ENCODE measurements around the gene FBXW12. TPM values are rescaled to one million over a fixed set of nuclear protein-coding genes. Genes with fewer than 3 reads are reported as not detected.

FBXW12 gene
- total and polyA plus RNA-seq, 4 donors: not detected

- Histone ChIP-seq H3K27me3 (ENCODE audit: control insufficient read depth in 4 of 4, insufficient read depth in 4 of 4, low read length in 3 of 4) (no peaks in the 10 kb centered on the region), H3K27ac (ENCODE audit: low read depth in 1 of 2, low read length in 2 of 2) (no peak overlapping the region), H3K9ac (ENCODE audit: low read depth in 1 of 2, low read length in 2 of 2) (no peak overlapping the region), H3K9me3 (ENCODE audit: control insufficient read depth in 4 of 4, low read length in 3 of 4) (peaks cover 0 to 5% (median 0%) of the 10 kb centered on the region in 4 donors), H3K4me1 (ENCODE audit: control insufficient read depth in 4 of 4, insufficient read depth in 4 of 4, low read length in 3 of 4) (no peaks in the 10 kb centered on the region), H3K4me3 (ENCODE audit: low read depth in 1 of 3, low read length in 3 of 3) (no peak overlapping the region), H3K36me3 (ENCODE audit: control insufficient read depth in 4 of 4, insufficient read depth in 3 of 4, low read depth in 1 of 4, low read length in 3 of 4) (no peaks in the 10 kb centered on the region)
- no peak for TF ChIP-seq ZBTB33 (IDR thresholded peaks at IDR 0.05)
- TF ChIP-seq NR2F2 (IDR thresholded peaks at IDR 0.05): no peak
- TF ChIP-seq REST (IDR thresholded peaks at IDR 0.05): no peak
- TF ChIP-seq GABPA (IDR thresholded peaks at IDR 0.05 in 1 of 2, conservative IDR thresholded peaks at IDR 0.05 in 1 of 2): no peak
- TF ChIP-seq MAX (IDR thresholded peaks at IDR 0.05): no peak
- TF ChIP-seq HNF4A (conservative IDR thresholded peaks at IDR 0.05): no peak
- no peak for DNase-seq (ENCODE audit: low spot score)
Measured at GRCh38 chr3:48387634-48388033, 15.6 kb downstream of the FBXW12 start.

- Histone ChIP-seq H3K27ac (ENCODE audit: low read depth in 1 of 2, low read length in 2 of 2) (no peak overlapping the region), H3K9me3 (ENCODE audit: control insufficient read depth in 4 of 4, low read length in 3 of 4) (peaks cover 0 to 5% (median 0%) of the 10 kb centered on the region in 4 donors), H3K4me3 (ENCODE audit: low read depth in 1 of 3, low read length in 3 of 3) (no peak overlapping the region), H3K9ac (ENCODE audit: low read depth in 1 of 2, low read length in 2 of 2) (no peak overlapping the region), H3K27me3 (ENCODE audit: control insufficient read depth in 4 of 4, insufficient read depth in 4 of 4, low read length in 3 of 4) (no peaks in the 10 kb centered on the region), H3K4me1 (ENCODE audit: control insufficient read depth in 4 of 4, insufficient read depth in 4 of 4, low read length in 3 of 4) (no peaks in the 10 kb centered on the region), H3K36me3 (ENCODE audit: control insufficient read depth in 4 of 4, insufficient read depth in 3 of 4, low read depth in 1 of 4, low read length in 3 of 4) (no peaks in the 10 kb centered on the region)
- WGBS: 65% methylated on average over 2 of the region's 2 CpGs
- no peak for DNase-seq (ENCODE audit: low spot score)
- TF ChIP-seq JUND (IDR thresholded peaks at IDR 0.05) (no peak), TAF1 (conservative IDR thresholded peaks at IDR 0.05) (no peak)
Measured at GRCh38 chr3:48388966-48389365, 16.9 kb downstream of the FBXW12 start.

- no peaks in the 10 kb centered on the region for H3K4me1 ChIP-seq (ENCODE audit: control insufficient read depth in 4 of 4, insufficient read depth in 4 of 4, low read length in 3 of 4)
- no peaks in the 10 kb centered on the region for H3K36me3 ChIP-seq (ENCODE audit: control insufficient read depth in 4 of 4, insufficient read depth in 3 of 4, low read depth in 1 of 4, low read length in 3 of 4)
- H3K9ac ChIP-seq (ENCODE audit: low read depth in 1 of 2, low read length in 2 of 2): no peak overlapping the region
- no peak overlapping the region for H3K27ac ChIP-seq (ENCODE audit: low read depth in 1 of 2, low read length in 2 of 2)
- H3K4me3 ChIP-seq (ENCODE audit: low read depth in 1 of 3, low read length in 3 of 3): no peak overlapping the region
- H3K9me3 ChIP-seq (ENCODE audit: control insufficient read depth in 4 of 4, low read length in 3 of 4): no peaks in the 10 kb centered on the region
- H3K27me3 ChIP-seq (ENCODE audit: control insufficient read depth in 4 of 4, insufficient read depth in 4 of 4, low read length in 3 of 4): no peaks in the 10 kb centered on the region
- no peak for DNase-seq (ENCODE audit: low spot score)
- WGBS: 86% methylated on average over 2 of the region's 2 CpGs
- TF ChIP-seq FOXA1 (IDR thresholded peaks at IDR 0.05) (no peak), ATF3 (IDR thresholded peaks at IDR 0.05) (no peak), HNF4G (IDR thresholded peaks at IDR 0.05) (no peak), GABPA (IDR thresholded peaks at IDR 0.05 in 1 of 2, conservative IDR thresholded peaks at IDR 0.05 in 1 of 2) (no peak), MAX (IDR thresholded peaks at IDR 0.05) (no peak), ZBTB33 (IDR thresholded peaks at IDR 0.05) (no peak), JUND (IDR thresholded peaks at IDR 0.05) (no peak), CTCF (IDR thresholded peaks at IDR 0.05; ENCODE audit: low read depth, low read length, missing input control) (no peak), SP1 (IDR thresholded peaks at IDR 0.05) (no peak), EGR1 (IDR thresholded peaks at IDR 0.05; ENCODE audit: low read depth in 2 of 2) (no peak), RAD21 (IDR thresholded peaks at IDR 0.05) (no peak), FOXA2 (IDR thresholded peaks at IDR 0.05) (no peak), TAF1 (conservative IDR thresholded peaks at IDR 0.05) (no peak)
Measured at GRCh38 chr3:48394391-48394790, 22.4 kb downstream of the FBXW12 start.
